ENCODE data around the gene PYCR2.
A peak's percentile ranks its signal among the peaks of the same experiment; 100 is the strongest.

- TF ChIP-seq, protein P1, sequence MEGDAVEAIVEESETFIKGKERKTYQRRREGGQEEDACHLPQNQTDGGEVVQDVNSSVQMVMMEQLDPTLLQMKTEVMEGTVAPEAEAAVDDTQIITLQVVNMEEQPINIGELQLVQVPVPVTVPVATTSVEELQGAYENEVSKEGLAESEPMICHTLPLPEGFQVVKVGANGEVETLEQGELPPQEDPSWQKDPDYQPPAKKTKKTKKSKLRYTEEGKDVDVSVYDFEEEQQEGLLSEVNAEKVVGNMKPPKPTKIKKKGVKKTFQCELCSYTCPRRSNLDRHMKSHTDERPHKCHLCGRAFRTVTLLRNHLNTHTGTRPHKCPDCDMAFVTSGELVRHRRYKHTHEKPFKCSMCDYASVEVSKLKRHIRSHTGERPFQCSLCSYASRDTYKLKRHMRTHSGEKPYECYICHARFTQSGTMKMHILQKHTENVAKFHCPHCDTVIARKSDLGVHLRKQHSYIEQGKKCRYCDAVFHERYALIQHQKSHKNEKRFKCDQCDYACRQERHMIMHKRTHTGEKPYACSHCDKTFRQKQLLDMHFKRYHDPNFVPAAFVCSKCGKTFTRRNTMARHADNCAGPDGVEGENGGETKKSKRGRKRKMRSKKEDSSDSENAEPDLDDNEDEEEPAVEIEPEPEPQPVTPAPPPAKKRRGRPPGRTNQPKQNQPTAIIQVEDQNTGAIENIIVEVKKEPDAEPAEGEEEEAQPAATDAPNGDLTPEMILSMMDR (IDR thresholded peaks at IDR 0.05): peak in 5 of 6 experiments; percentile 29 to 57 (median 32)
- no peak for TF ChIP-seq POLR2A (IDR thresholded peaks at IDR 0.05)
Observed at GRCh38 chr1:225962440-225962975, 38.5 kb upstream of the PYCR2 start.
